ENCODE results near the gene TATDN2. TPM values are rescaled to one million over a fixed set of nuclear protein-coding genes. Genes with fewer than 3 reads are reported as not detected.

The TATDN2 gene
- polyA plus RNA-seq, 3 donors, result 12.3 to 18.2 (median 17.5) TPM

DNA sequence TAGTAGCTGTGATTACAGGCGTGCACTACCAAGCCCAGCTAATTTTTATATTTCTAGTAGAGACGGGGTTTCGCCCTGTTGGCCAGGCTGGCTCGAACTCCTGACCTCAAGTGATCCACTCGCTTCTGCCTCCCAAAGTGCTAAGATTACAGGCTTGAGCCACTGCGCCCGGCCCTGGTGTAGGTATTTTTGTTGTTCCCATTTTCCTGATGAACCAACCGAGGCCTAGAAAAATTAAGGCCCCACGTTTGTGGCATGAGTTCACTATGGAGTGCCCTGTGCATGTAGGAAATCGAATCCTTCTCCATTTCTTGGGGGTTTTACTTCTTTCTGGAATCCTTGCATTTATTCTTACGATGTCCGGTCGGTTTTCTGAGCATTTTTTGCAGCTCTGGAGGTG is 14.3 kb upstream of the TATDN2 start:
- no peak overlapping the region for H3K27ac ChIP-seq (ENCODE audit: low read depth, low read length)
- 88 to 97% (median 93%) methylated on average over 13 of the region's 13 CpGs for WGBS, 3 donors

GRCh38 chr3:10234526-10235230 is 13.6 kb upstream of the TATDN2 start:
- no peak overlapping the region for H3K27ac ChIP-seq (ENCODE audit: low read depth, low read length)
- WGBS, 3 donors, result 92 to 93% (median 93%) methylated on average over 35 to 36 of the region's 36 CpGs

DNA sequence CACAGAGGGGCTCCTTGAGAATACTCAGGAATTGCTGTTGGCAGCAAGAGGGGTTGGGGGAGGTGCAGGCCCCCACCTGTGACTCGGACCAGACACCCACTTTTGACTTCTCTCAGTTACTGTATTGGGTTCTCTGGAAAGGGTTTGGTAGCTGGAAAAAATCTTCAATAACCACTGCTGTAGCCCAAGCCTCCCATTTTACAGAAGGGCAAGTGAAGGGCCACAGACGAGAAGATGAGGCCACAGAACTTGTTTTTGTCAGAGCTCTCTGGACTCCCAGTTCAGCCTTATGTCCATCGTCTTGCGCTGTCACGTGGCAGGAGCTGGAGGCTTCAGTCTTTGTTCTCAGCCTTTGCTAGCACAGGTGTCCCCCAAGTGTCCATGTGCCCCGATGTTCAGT is 12.7 kb upstream of the TATDN2 start:
- no peak overlapping the region for H3K27ac ChIP-seq (ENCODE audit: low read depth, low read length)
- 85 to 92% (median 91%) methylated on average over 6 of the region's 6 CpGs for WGBS, 3 donors

DNA sequence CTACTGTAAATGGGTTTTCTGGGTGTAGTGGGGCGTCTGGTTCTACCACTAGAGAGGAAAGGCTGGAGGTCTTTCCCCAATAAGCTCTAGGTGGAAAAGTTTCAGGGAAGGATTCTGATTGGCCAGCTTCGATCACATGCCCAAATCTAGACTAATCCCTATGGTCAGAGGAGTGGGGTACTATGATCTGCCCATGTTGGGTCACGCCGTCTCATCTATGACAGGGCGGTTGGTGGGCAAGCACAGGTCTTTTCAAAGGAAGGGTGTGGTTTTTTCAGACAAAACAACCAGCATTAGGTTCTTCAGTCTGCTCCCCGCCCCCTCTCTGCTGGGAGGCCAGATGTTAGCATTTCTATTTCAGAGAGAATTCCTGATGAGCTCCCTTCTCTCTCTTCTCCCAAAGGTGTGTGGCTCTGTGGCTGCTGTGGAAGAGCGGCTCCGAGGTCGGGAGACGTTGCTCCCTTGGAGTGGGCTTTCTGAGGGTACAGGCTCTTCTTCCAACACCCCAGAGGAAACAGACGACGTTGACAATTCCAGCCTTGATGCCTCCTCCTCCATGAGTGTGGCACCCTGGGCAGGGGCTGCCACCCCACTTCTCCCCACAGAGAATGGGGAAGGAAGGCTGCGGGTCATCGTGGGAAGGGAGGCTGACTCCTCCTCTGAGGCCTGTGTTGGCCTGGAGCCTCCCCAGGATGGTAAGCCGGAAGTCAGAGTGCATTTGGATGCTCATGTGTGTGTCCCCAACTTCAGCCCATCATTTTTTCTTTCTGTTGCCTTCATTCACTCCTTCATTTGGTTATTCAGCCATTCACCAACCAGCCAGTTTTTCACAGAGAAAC is 9.7 kb upstream of the TATDN2 start:
- 81 to 93% (median 82%) methylated on average over 15 of the region's 15 CpGs for WGBS, 3 donors
- no peak overlapping the region for H3K27ac ChIP-seq (ENCODE audit: low read depth, low read length)

- WGBS, 3 donors, result 77 to 90% (median 89%) methylated on average over 6 of the region's 6 CpGs
- no peak overlapping the region for H3K27ac ChIP-seq (ENCODE audit: low read depth, low read length)
These were observed 7.5 kb upstream of the TATDN2 start for GRCh38 chr3:10240799-10241198.

DNA sequence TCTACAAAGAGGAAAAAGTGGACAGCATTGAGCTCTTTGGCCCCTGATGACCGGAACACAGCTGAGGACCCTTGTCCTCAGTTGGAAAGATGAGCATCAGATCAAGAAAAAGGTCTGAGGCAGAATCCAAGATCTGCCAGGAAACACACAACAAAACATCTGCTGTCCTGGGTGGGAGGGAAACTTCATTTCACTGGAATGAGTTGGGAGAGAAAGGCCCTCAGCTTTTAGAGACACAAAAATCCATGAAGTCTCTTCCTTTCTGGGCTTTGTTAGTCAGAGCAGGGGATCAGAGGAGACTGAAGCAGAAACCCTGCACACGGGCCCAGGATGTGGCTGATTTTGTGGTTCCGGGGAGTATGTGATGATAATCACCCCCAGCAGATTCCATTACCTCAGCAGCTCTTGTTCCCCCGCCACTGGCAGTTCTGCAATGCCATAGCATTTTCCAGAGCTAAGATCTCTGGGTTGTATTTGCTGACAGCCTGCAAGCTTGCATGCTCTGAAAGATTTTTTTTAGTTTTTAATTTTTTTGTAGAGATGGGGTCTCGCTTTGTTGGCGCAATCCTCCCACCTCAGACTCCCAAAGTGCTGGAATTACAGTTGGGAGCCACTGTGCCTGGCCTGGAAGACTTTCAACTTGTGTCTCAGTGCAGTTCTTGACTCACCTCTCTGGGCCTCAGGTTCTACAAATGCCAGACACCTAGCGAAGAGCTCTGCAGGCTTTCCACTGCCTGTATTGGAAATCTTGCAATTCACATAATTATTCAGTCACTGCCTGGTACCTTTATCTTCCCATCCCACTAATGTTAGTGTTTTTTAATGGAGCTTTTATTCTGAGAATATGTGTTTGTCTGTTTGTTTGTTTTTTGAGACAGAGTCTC is 5.8 kb upstream of the TATDN2 start:
- no peak overlapping the region for H3K27ac ChIP-seq (ENCODE audit: low read depth, low read length)

GRCh38 chr3:10244009-10244408 is 4.2 kb upstream of the TATDN2 start:
- no peak overlapping the region for H3K27ac ChIP-seq (ENCODE audit: low read depth, low read length)
- WGBS, 3 donors, result 76 to 96% (median 81%) methylated on average over 3 of the region's 3 CpGs

More for the DNA sequence above, 5.8 kb upstream of the TATDN2 start:
- WGBS, 3 donors, result 62 to 84% (median 68%) methylated on average over 7 of the region's 7 CpGs

- WGBS, 3 donors, result 86 to 88% (median 87%) methylated on average over 6 of the region's 6 CpGs
- H3K27ac ChIP-seq (ENCODE audit: low read depth, low read length), result no peak overlapping the region
These were observed 3.1 kb upstream of the TATDN2 start for GRCh38 chr3:10245081-10245712.

DNA sequence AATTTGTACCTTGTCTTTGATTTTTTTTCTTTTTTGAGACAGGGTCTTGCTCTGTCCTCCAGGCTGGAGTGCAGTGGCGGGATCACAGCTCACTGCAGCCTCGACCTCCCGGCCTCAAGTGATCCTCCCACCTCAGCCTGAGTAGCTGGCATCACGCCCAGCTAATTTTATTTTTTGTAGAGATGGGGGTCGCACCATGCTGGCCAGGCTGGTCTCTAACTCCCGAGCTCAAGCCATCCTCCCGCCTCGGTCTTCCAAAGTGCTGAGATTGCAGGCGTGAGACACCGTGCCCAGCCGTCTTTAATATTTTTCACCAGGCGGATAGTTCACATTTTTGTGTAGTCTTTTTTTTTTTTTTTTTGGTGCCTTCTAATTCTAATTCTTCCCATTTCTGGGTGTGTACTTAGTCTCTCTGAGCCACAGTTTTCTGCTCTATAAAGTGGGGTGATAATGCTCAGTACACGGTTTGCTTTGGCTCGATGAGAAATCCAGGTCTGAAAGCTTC is 528 bp upstream of the TATDN2 start:
- H3K27ac ChIP-seq (ENCODE audit: low read depth, low read length), result no peak overlapping the region
- 32 to 40% (median 36%) methylated on average over 14 of the region's 14 CpGs for WGBS, 3 donors

GRCh38 chr3:10248984-10249748 is 907 bp downstream of the TATDN2 start:
- 1 to 2% (median 2%) methylated on average over 32 of the region's 32 CpGs for WGBS, 3 donors
- H3K27ac ChIP-seq (ENCODE audit: low read depth, low read length), result peak overlapping the region; percentile 32

DNA sequence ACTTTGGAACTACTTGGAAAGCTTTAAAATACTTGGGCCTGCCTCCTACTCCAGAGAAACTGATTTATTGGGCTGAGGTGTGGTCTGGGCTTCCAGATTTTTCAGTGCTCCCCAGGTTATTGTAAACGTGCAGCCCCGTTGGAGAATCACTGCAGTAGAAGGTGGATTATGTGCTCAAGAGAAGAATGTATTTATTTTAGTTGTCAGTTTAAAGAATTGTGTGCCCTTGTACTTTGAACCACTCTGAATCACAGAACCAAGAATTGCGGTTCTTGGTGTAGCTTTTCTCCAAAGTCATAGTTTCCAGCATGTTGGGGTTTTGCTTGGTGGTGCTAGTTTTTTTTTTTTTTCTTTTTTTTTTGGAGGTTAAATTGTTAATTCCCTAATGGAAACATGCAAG is 1.6 kb downstream of the TATDN2 start:
- no peak overlapping the region for H3K27ac ChIP-seq (ENCODE audit: low read depth, low read length)
- 17 to 35% (median 33%) methylated on average over 3 of the region's 3 CpGs for WGBS, 3 donors

GRCh38 chr3:10251006-10251405 is 2.7 kb downstream of the TATDN2 start:
- H3K27ac ChIP-seq (ENCODE audit: low read depth, low read length), result no peak overlapping the region

GRCh38 chr3:10253731-10254130 is 5.5 kb downstream of the TATDN2 start:
- no peak overlapping the region for H3K27ac ChIP-seq (ENCODE audit: low read depth, low read length)
- 44 to 98% (median 90%) methylated on average over 3 of the region's 3 CpGs for WGBS, 3 donors

More at GRCh38 chr3:10251006-10251405, 2.7 kb downstream of the TATDN2 start:
- WGBS, 3 donors, result 92 to 95% (median 94%) methylated on average over 3 of the region's 3 CpGs

DNA sequence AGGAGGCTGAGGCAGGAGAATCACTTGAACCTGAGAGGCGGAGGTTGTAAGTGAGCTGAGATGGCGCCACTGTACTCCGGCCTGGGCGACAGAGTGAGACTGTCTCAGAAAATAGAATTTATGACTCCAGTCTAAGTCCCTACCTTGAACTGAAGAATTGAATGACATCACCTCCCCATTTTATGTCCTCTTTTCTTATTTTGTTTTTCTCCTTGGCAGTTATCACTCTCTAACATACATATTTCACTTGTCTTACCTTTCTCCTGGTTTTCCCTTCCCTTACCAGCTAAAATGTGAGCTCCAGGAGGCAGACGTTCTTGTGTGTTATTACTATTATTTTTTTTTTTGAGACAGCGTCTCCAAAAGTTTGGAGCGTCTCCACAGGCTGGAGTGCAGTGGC is 7.6 kb downstream of the TATDN2 start:
- WGBS, 3 donors, result 92 to 95% (median 95%) methylated on average over 7 of the region's 7 CpGs
- no peak overlapping the region for H3K27ac ChIP-seq (ENCODE audit: low read depth, low read length)

- no peak overlapping the region for H3K27ac ChIP-seq (ENCODE audit: low read depth, low read length)
- WGBS, 3 donors, result 89 to 96% (median 96%) methylated on average over 7 of the region's 7 CpGs
These were observed 10.8 kb downstream of the TATDN2 start for GRCh38 chr3:10259036-10259435.

GRCh38 chr3:10259798-10260197 is 11.5 kb downstream of the TATDN2 start:
- 89 to 92% (median 90%) methylated on average over 4 of the region's 4 CpGs for WGBS, 3 donors
- no peak overlapping the region for H3K27ac ChIP-seq (ENCODE audit: low read depth, low read length)

DNA sequence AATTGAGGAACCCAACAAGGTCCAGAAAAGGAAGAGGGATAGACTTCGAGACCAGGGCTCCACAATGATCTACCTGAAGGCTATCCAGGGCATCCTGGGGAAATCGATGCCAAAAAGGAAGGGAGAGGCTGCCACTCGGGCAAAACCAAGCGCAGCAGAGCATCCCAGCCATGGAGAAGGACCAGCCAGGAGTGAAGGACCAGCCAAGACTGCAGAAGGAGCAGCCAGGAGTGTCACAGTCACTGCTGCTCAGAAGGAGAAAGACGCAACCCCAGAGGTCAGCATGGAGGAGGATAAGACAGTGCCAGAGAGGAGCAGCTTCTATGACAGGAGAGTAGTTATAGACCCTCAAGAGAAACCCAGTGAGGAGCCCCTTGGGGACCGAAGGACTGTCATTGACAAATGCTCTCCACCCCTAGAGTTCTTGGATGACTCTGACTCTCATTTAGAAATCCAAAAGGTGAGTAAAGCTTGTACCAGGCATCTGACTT is 12.0 kb downstream of the TATDN2 start:
- no peak overlapping the region for H3K27ac ChIP-seq (ENCODE audit: low read depth, low read length)
- 81 to 93% (median 91%) methylated on average over 6 of the region's 6 CpGs for WGBS, 3 donors
